Amniotic epithelial cell (primary cell): ENCODE results near the gene EDIL3.

Experiments used
- DNase-seq: peaks from one replicate; pipeline ENCODE4 v3.0.0-alpha.2; 2010; ENCODE audit warnings: low read depth

Gene EDIL3

DNA sequence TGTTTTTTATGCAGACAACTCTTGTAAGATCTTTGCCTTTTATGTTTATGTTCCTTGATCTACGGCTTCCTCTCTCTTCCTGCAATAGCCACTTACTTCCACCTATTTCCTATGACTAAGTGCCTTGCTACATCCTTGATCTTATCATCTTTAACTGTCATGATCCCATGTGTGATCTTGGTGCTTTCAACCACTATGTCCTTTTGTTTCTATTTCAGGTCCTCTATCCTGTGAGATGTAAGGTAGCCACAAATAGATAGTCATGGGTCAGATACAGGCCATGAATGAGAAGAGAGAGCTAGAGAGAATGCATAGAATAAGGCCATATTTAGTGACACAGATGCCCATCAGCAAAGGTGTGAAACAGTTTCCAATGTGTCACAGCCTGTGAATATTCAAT, 420.4 kb downstream of the EDIL3 start:
- peak; percentile 38 for DNase-seq

DNA sequence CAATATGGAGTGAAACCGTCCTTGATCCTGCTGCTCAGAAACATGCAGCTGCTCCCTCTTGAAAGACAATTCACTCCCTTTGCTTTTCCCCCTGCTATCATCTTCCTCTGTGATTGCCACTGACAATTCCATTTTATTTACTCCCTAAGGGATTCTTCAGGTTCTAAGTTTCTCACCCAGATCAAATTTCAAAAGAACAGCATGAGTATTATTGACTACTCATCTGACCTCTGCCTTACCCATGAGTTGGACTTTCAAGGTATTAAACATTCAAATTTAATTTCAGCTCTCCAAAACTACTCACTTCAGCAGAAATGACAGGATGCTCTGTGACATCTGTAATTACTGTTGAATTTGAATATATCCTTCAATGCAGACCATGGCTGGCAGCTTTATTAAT, 427.5 kb downstream of the EDIL3 start:
- DNase-seq = no peak

DNA sequence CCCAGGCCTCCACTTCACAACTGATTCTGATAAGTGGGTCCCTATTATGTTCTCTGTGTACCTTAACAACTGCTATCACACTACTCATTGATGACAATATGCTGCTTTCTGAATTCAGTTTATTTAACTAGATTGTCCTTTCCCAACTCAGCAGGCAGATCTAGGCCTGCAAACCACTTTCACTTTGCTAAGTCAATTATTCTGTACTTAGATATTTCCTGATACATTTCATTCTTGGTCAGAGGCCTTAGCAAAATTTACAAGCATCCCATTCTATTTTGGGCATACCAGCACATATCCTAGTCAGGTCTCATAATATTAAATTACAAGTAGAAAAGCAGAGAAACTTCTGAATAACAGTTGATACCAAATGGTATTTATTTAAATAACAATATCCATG, 428.3 kb downstream of the EDIL3 start:
- DNase-seq = no peak

DNA sequence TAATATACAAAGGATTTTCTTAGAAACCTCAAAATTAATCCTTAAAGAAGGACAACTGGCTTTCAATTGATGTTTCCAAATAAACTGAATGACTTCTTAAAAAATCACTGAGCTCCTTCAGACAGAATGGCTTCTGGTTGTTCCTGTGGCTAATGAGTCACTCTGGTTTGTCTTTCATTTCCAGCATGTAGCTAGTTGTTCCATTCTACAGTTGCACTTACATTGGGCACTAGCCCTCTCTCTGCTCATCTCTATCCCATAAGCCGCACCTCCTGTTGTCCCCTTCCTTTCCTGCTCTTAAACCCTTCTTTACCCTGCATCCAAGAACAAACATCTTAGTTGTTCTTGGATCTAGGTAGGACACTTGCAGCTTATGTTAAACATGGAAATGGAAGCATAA, 428.8 kb downstream of the EDIL3 start:
- peak; percentile 63 for DNase-seq

DNA sequence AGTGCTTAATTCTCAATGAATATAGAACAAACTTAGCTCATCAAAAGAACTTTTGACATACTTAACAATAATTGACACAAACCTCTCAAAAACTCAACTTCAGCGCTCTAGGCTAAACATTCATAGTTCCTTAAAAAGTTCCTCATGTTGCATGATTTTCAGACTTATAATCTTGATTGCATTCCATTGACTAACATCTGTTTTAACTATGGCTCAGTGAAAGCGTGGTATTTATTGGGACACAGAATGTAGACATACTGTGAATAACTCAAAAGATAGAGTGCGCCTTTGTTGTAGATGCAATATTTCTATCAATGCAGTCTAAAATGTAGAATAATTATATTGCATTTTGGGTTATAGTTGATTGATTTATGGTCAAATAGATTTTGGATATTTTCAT, 436.9 kb downstream of the EDIL3 start:
- no peak for DNase-seq

DNA sequence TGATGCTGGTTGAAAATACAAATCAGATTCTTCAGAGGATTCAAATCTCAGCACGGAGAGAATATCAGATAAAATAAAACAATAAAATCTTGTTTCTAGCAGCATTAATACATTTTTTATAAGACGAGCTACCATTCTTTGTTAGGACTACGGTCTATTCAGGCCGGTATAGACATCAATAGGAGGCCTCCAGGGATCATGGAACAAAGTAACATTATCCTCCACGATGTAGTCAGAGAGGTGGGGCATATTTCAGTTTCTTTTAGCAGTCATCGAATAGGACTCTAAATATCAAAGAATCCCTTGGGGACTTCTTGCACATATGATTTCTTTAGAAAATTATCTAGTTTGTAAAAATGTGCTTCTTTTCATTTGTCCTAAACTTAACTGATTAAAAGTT, 438.2 kb downstream of the EDIL3 start:
- DNase-seq = no peak

DNA sequence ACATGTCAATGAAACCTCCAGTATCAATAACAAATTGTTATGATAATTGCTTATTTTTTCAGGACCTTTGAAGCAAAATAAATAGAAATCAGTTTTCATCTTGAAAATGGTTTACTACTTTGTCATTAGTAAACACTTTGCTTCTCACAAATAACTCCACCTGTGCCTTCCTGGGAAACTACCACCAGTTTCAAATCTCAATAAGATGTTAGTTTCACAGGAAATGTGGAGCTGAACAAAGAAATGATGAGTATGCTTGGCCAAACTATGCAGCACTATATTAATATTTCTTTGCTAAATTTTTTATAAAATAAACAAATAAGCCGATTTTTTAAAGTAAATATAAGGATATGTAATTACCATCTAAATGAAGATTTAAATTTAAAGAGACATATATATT, 442.5 kb downstream of the EDIL3 start:
- DNase-seq = no peak

DNA sequence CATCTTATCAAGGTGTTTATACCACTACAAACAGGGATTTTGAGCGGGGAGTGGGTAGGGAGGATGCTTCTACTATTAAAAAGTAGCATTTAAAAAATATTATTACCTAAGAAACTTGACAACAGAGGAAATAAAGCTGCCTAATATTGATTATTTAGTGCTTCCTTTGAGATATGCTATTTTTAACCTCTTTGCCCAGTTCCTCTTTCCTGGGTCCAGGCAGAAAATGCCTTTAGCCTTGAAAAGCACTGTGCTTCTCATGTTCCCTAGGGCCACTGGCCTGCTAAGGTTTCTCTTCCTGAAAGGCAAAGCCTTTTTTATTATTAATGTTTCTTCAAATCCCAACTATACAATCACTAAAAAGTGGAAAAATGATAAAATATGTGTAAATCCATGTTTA, 446.8 kb downstream of the EDIL3 start:
- DNase-seq = no peak

DNA sequence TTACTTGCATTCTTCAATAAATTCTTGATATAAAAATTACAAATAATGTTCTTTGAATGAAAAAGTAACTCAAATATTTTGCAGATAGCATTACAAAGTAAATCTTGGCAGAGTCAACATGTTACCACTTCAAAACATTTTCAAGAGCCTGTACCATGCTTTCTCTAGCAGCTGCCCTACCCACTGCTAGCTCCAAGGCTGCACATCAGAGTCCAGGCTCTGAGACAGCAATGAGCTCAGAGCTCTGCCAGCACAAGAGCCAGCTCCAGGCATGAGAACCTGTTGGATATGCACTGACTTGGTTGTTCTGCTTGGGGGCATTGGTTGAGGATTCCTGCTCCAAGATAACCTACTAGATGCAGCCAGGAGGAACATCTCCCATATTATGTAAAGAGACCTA, 452.7 kb downstream of the EDIL3 start:
- no peak for DNase-seq

DNA sequence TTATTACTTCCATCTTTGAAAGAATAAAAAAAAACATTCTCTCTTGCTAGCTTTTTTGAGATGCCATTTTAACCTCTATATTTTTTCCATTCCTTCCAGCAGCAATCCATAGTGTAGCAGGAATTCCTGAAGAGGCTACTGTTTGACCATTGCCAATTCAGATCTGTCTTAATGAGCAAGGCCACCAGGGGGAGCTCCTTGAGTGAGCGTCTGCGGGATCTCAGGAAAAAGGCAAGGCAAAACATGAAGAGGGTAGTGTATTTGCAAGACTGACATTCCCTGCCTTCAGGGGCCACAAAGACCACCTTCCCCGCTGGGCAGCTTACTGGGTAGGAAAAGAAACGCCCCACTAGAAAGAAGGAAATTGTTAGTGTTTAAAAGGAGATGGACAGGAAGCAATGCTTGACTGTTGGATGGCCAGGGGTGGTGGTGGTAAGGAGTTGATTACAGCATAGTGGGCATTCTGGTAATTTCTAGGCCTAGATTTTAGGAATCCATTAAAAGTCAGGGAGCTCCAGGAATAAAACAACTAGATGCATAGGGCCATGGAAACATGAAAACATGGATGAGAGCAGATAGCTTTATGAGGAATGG, 457.4 kb downstream of the EDIL3 start:
- DNase-seq = peak; percentile 78

DNA sequence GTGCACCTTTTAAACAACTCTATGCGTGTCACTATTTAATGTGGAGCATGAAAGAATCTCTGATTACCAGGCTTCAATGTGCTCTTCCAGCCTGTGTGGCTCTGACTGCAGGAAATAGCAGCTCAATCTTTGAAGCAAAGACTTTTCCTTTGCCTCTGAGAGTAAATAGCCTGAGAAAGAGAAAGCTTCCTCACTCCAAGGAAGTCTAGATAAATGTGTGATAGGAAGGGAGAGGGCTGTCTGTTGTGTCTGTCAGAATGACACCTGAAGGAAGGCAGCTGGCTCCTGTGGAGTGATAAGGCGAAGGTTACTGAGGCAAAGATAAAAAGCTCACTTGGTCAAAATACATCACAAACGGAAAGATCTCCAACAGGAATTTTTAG, 458.7 kb downstream of the EDIL3 start:
- peak; percentile 86 for DNase-seq

DNA sequence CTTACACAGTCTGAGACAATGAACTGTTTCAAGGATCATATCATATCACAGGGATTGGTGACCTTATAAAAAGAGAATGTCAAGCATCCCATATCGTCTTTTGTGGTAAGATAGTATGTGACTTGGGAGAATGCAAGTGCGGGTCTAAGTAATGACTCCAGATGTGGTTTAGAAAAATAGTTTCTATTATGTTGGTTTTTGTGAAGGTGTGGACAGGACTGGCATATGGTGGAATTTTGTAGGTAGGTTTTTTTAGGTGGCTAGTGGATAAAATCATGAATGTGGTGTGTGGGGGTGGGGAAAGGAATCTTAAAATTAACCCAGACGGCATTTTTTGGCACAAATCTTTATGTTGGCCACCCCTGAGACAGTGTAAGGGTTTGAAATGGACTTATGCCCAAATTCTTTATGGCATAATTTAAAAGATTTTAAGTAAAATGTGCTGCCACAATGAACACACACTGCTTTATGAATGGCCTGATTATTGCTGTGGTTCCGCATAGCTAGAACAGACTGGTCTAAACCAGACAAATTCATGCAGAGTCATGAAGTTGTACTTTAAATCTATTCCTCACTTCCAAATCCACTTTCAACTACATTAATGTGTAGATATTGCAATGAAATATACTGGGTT, 459.2 kb downstream of the EDIL3 start:
- peak; percentile 98 for DNase-seq

DNA sequence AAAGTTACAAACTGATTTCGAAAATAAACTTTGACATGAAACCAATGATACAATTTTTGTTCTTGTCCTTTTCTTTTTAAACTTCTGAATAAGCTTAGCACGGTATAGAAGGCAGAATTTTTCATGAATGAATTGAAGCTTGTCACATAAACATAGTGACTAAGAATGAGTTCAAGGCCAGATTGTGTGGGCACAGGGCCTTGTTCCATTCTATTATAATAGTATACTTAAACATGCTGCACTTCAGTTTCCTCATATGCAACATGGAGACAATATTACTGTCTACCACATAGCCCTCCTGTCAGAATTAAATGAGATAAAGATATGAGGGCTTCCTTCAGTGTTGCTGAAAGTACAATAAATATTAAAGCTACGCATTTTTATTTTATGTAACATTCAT, 459.8 kb downstream of the EDIL3 start:
- DNase-seq = no peak

DNA sequence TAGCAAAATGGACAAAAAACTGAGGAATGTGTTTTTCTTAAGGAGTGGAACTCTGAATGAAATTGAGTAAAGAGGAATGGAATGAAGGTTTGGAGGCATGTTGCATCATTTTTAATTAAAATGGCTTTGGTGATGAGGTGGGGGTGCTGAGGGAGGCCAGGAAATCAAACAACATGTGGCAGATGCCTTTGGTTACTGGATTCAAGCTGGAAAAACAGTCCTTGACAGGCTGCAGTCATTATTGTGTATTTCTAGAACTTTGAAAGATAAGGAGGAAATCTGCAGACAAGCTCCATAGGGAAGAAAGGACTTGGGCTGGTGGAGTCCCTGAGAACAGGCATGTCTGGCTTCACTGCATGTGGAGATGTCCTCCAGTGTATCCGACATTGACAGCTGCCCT, 460.5 kb downstream of the EDIL3 start:
- DNase-seq = peak; percentile 31

DNA sequence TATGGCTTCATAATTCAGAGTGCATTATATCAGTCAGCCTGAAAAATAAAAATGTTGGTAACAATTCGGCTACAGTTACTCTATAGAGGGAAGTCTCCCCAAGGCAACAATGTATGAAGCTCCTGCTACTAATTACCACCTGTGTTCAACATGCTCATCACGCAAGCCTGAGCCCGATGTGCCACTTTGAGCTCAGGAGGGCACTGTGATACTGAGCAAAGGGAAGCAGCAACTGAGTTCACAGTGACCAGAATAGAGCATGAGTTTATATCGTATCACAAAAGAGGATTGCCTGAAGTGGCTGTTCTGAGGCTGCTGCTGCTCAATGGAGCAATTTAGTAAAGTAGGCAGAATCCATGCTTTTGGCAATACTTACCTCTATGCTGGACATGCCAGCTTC, 462.0 kb downstream of the EDIL3 start:
- no peak for DNase-seq

DNA sequence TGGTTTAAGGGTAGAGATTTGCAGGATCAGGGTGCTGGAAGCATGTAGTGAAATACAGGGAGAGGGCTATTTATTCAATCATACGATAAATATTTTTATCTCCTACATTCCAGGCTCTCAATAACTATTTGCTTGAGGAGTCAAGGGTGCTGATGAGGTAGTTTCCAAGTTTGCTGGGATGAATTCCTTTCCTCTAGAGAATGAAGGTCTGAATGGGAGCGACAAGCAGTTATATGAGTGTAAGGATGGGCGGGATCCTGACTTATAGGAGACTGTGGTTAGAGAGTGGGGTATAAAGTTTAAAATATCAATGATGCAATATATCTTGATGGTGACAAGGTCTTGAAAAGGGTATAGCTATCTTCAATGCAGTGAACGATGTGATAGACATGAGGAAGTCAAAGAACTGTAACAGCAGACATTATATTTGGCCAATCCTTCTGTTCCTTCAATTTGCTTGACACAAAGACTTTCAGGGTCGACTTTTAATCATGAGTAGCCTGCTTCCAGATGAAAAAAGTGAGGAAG, 462.9 kb downstream of the EDIL3 start:
- no peak for DNase-seq

DNA sequence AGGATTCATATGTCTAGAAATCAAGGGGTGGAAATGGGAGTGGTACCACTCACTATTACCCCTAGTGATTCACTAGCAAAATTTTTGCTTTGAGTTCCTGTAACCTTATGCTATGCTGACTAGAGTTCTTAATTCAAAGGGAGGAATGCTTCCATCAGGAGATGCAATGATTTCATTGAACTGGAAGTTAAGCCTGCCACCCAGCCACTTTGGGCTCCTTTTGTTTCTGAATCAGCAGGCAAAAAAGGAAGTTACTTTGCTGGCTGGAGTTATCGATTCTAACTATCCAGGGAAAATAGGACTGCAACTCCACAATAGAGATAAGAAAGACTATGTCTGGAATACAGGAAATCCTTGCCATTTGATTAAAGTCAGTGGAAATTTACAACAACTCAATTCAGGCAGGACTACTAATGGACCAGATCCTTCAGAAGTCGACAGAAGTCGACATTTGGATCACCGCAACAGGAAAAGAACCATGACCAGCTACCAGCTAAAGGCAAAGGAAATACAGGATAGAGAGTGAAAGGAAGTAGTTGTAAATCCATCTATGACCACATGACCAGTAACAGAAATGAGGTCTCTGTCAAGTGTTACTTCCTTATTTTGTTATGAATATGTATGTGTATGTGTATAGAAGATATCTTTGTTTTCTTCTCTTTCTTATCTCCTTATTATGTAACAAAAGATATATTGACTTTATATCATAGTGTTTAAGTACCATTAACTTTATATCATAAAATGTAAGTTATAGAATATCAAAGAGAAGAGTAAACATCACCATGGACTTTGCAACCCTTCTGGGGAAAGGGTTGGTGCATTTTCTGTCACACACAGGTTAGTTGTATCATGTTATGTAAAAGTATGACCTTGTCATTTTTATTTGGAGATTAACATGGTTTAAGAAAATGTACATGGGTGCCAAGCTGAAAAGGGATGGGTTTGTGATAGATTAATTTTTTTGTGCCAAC, 465.3 kb downstream of the EDIL3 start:
- DNase-seq = no peak

DNA sequence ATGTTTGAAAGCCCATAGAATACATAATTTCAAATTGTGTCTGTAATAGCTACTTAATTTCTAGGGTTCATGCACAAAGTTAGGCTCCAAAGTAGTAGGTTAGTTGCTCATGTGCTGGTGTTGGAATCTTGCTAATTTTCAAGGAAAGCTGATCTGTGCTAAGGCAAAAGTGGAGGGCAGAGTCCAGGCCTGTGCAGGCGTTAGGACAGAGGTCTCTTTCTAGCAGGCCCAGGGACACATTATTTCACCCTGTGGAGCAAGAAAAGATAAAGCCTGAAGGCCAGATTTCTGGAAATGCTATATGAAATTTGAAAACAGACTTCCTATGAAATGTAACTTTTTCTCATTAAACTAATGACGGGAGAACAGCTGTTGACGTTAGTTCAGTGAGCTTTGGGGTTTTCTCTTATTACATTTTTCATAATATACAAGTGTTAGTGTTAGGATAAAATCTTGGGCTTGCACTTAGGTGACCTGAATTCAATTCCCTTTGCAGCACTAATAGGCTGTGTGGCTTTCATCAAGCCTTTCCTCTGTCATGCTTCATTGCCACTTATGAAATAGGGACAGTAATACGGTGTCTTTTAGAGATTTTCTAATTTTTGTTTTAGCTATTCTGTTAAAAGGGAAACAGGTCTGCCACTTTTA, 467.3 kb downstream of the EDIL3 start:
- DNase-seq = no peak

DNA sequence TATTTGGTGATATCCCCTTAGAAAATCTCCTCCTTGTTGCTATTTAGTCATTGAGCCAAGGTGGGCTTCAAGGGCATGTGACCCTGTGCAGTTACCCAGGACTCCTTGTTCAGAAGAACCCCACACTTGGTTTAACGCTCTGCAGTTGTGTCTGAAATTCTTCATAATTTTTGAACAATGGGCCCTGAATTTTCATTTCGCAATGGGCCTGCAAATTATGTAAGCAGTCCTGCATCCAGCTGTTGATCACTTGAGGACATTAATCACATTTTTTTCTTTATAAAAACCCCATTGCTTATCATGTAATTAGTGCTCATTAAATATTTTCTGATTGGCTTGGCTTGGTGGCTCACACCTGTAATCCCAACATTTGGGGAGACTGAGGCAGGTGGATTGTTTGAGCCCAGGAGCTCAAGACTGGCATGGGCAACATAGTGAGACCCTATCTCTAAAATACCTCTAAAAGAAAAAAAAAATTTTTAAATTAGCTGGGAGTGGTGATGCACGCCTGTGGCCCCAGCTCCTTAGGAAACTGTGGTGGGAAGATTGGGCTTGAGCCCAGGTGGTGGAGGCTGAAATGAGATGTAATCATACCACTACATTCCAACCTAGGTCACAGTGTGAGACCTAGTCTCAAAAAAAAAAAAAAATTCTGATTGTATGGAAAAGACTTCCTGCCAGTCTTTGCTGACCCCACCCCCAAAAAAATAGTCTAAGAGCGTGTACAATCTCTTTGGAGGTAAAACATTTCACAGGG, 469.8 kb downstream of the EDIL3 start:
- DNase-seq = no peak

DNA sequence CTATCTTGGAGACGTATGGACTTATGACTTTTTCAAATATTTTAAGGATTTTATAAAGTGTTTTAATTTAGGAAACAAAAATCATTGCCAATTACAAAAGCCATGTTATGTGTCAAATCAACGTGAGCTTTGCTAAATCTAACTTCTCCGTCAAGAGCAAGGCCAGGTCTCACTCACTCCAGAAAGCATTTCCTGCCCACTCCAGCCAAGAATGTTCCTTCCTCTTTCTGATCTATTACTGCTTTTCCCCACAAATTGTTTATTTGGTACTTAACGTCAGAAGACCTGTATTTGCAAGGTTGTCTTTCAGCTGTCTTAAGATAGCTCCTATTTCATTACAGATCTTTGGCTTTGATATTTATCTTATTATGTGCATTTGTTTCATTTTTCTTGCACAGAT, 470.5 kb downstream of the EDIL3 start:
- DNase-seq = peak; percentile 63

DNA sequence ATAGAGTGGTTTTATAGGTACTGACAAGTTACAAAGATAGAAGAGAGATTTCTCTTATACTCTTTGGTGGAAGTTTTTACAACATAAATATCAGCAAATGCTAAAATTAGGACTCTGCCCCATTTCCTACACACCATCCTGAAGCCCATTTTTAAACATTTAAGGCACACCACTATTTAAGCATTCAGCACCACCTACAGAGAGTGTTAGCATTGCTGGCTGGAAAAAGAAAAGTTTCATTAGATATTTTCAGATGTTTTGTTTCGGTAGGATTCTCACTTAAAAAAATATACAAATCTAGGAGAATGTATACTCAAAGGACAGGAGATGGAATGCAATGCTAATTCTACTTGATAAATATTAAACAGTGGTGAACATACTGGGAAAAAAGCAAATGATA, 471.1 kb downstream of the EDIL3 start:
- DNase-seq = no peak
